B cell (primary cell): ENCODE data around the gene DCTN3. TPM values are rescaled to one million over a fixed set of nuclear protein-coding genes. Genes with fewer than 3 reads are reported as not detected.

Experiments
- ATAC-seq: fragments of 200-7000 bp; cut with Tn5 transposase; one replicate; pipeline ENCODE4 v1.10.0; 2021; ENCODE audit warnings: low read depth, mild to moderate bottlenecking, moderate number of reproducible peaks, moderate library complexity
- CTCF ChIA-PET: fragments of 350-600 bp; sonication (Branson Sonifier 250); formaldehyde crosslinking; loops from one replicate; lab custom pipeline; 2021; ENCODE audit warnings: antibody characterized with exemption, inconsistent platforms; lab: Charles Lee
- POLR2A ChIA-PET: fragments of 350-600 bp; sonication (Branson Sonifier 250); formaldehyde crosslinking; loops from one replicate; lab custom pipeline; 2021; ENCODE audit warnings: antibody characterized with exemption; lab: Charles Lee
- DNase-seq: peaks from one replicate; pipeline ENCODE4 v3.0.0; 2013
- H2AFZ ChIP-seq: 2 replicates; pipeline ENCODE4 v1.6.1; 2012; ENCODE audit warnings: mild to moderate bottlenecking, low read depth, low read length; ENCODE audit not compliant: insufficient read depth, poor library complexity, severe bottlenecking
- H3K27ac ChIP-seq, 2 donors: 1 replicate in 1 of 2; 2 replicates in 1 of 2; pipeline ENCODE4 v1.5.1; 2012 to 2013; ENCODE audit warnings: low read length in 2 of 2, mild to moderate bottlenecking in 2 of 2, moderate library complexity in 1 of 2
- H3K27me3 ChIP-seq, 4 experiments: fragments of 200-600 bp in 1 of 4; sonication (generic) in 1 of 4; replicated peaks in 1 of 4; 1 replicate in 2 of 4; 2 replicates in 2 of 4; pipeline versions ENCODE4 v1.6.1 to v1.7.0; 2013 to 2016; ENCODE audit warnings: low read length in 3 of 4, mild to moderate bottlenecking in 2 of 4, mixed read lengths in 1 of 4, moderate library complexity in 1 of 4; ENCODE audit not compliant: insufficient read depth in 4 of 4, control insufficient read depth in 3 of 4; ENCODE audit errors: control extremely low read depth in 1 of 4
- H3K36me3 ChIP-seq, 2 experiments: replicated peaks in 1 of 2; 1 replicate in 1 of 2; 2 replicates in 1 of 2; pipeline versions ENCODE4 v1.6.1 to v1.7.1; 2013; ENCODE audit warnings: low read length in 1 of 2; ENCODE audit not compliant: insufficient read depth in 2 of 2, control insufficient read depth in 1 of 2; ENCODE audit errors: control extremely low read depth in 1 of 2, extremely low read depth in 1 of 2
- H3K4me1 ChIP-seq, 2 donors: fragments of 200-600 bp in 1 of 2; sonication (generic) in 1 of 2; 1 replicate in 1 of 2; 2 replicates in 1 of 2; pipeline versions ENCODE4 v1.5.1 to v1.6.1; 2013 to 2017; ENCODE audit warnings: low read length in 2 of 2; ENCODE audit not compliant: control insufficient read depth in 2 of 2, insufficient read depth in 2 of 2
- H3K4me2 ChIP-seq: replicated peaks from 2 replicates; pipeline ENCODE3; 2012; ENCODE audit warnings: mild to moderate bottlenecking, low read depth, low read length; ENCODE audit not compliant: poor library complexity, severe bottlenecking
- H3K4me3 ChIP-seq, 5 experiments: fragments of 200-600 bp in 1 of 5; sonication (generic) in 1 of 5; 1 replicate in 3 of 5; 2 replicates in 2 of 5; pipeline versions ENCODE4 v1.5.1 to v1.7.0; 2011 to 2016; ENCODE audit warnings: low read length in 4 of 5, mild to moderate bottlenecking in 4 of 5, low read depth in 2 of 5, control low read depth in 1 of 5, moderate library complexity in 1 of 5; ENCODE audit not compliant: insufficient read depth in 1 of 5; ENCODE audit errors: control extremely low read depth in 1 of 5, extremely low read depth in 1 of 5
- H3K79me2 ChIP-seq: fragments of 200-600 bp; sonication (generic); one replicate; pipeline ENCODE4 v1.6.0; 2016; ENCODE audit warnings: low read length; ENCODE audit not compliant: control insufficient read depth, insufficient read depth
- H3K9ac ChIP-seq: fragments of 200-600 bp; sonication (generic); 2 replicates; pipeline ENCODE4 v1.6.1; 2017; ENCODE audit warnings: mild to moderate bottlenecking, low read length, moderate library complexity
- H3K9me3 ChIP-seq, 3 donors: one replicate each; pipeline versions ENCODE4 v1.6.1 to v1.7.1; 2013; ENCODE audit warnings: low read length in 2 of 3; ENCODE audit not compliant: control insufficient read depth in 2 of 3, insufficient read depth in 1 of 3; ENCODE audit errors: control extremely low read depth in 1 of 3
- H4K20me1 ChIP-seq: 2 replicates; pipeline ENCODE4 v1.6.0; 2012; ENCODE audit warnings: mild to moderate bottlenecking, low read length; ENCODE audit not compliant: insufficient read depth, control insufficient read depth, poor library complexity, severe bottlenecking
- H3K27ac Mint-ChIP-seq: one replicate; pipeline ENCODE4 v1.8.0; 2021; ENCODE audit warnings: mixed read lengths
- H3K27me3 Mint-ChIP-seq: one replicate; pipeline ENCODE4 v1.8.0; 2021; ENCODE audit warnings: mixed read lengths
- H3K4me1 Mint-ChIP-seq: one replicate; pipeline ENCODE4 v1.8.0; 2021; ENCODE audit warnings: mixed read lengths
- H3K4me3 Mint-ChIP-seq: one replicate; pipeline ENCODE4 v1.8.0; 2021; ENCODE audit warnings: mixed read lengths
- H3K9me3 Mint-ChIP-seq: one replicate; pipeline ENCODE4 v1.8.0; 2022; ENCODE audit warnings: mixed read lengths; ENCODE audit not compliant: insufficient read depth
- EZH2 ChIP-seq: IDR thresholded peaks from 2 replicates; pipeline ENCODE4 v1.6.1; 2012; ENCODE audit warnings: borderline replicate concordance, low read depth, mild to moderate bottlenecking, moderate library complexity, low read length; ENCODE audit not compliant: insufficient read depth, poor library complexity, severe bottlenecking
- WGBS: methylation state at CpG from one replicate; pipeline ENCODE4 v1.1.5; 2013; ENCODE audit warnings: missing lambda C conversion rate; ENCODE audit not compliant: insufficient coverage; 5-methylcytosine and 5-hydroxymethylcytosine counted together
- intact Hi-C: fragments of 100-400 bp; cut with micrococcal nuclease; formaldehyde crosslinking; loops from one replicate; pipeline ENCODE4 v1.10.0; 2022
- polyA plus RNA-seq: library from polyadenylated mRNA; depleted of rRNA; stranded (reverse); fragments of >200 nt; gene quantifications from 2 replicates; pipeline ENCODE4 v1.2.3, GENCODE V29; 2012
- total RNA-seq, 2 donors: library from RNA; stranded (reverse); fragments of 120-200 nt in 1 of 2; gene quantifications; 1 replicate in 1 of 2; 2 replicates in 1 of 2; pipeline versions ENCODE4 v1.2.3 to v1.2.4, GENCODE V29; 2013 to 2022
- TF ChIP-seq, protein P1 (sequence below): fragments of 200-600 bp; IDR thresholded peaks from one replicate; pipeline ENCODE4 v1.8.0; 2022; ENCODE audit warnings: antibody characterized with exemption, mild to moderate bottlenecking

The DCTN3 gene
- total and polyA plus RNA-seq, 2 donors (not counting 1 experiment from before 2014, with no cell fraction given), result 48.2 to 75.0 TPM

DNA sequence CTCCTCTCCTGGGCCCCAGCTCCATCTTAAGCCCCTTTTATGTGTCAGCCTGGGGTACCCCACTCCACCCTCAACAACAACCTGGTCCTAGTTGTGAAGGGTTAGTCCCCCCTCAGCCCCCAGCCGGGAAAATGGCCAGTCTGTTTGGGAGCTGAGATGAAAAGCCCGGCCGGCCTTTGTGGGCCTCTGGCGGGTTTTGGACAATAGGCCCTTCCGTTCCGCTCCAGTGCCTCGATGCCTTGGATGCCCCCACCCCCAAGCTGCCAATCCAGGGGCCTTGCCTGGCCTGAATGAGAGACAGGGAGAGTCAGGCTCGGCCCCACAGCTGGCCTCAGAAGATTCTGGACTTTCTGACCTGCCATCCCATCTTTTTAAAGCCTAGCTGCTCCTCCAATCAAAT lies 39.9 kb downstream of the DCTN3 start:
- ChIA-PET POLR2A (no interaction called here), CTCF (interaction anchor here (0.8 to 1.8 kb wide), 3 partner anchors 11 to 80 kb away, joined by 3 to 5 read pairs (median 4); no protein-coding TSS in a partner anchor)
- Mint-ChIP-seq H3K9me3 (no peaks in the 10 kb centered on the region), H3K4me1 (peaks cover 13% of the 10 kb centered on the region), H3K4me3 (no peak overlapping the region), H3K27ac (no peak overlapping the region), H3K27me3 (peaks cover 81% of the 10 kb centered on the region)
- Histone ChIP-seq H3K4me1 (peaks cover 8 to 15% of the 10 kb centered on the region in 2 donors), H3K9ac (no peak overlapping the region), H3K4me2 (no peak overlapping the region), H3K27me3 (peaks cover 0 to 85% (median 33%) of the 10 kb centered on the region in 4 experiments), H2AFZ (no peak overlapping the region), H4K20me1 (no peaks in the 10 kb centered on the region), H3K79me2 (no peaks in the 10 kb centered on the region), H3K27ac (no peak overlapping the region), H3K36me3 (no peaks in the 10 kb centered on the region), H3K9me3 (peaks cover 0 to 12% (median 0%) of the 10 kb centered on the region in 3 donors), H3K4me3 (no peak overlapping the region)
- intact Hi-C loops, result no loop called here
- DNase-seq (no peak), ATAC-seq (no peak)
- WGBS, result 66% methylated on average over 7 of the region's 8 CpGs
- no peak for TF ChIP-seq EZH2

DNA sequence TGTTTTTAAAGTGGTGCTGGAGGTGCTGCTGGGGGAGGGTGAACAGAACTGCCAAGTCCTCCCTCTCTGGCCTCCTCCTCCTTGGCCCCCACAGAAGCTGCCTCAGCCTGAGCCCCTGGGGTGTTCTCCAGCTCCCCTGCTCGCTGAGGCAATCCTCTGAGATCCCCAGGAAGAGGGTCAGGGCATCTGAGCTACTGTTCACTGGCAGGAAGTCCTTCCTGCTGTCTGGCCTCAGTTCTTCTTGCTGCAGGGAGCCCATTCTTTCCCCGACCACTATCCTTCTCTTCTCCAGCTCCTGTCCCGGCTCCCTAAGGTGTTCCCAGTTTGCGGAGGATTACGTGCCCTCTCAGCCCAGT lies 40.5 kb downstream of the DCTN3 start:
- Histone ChIP-seq H3K9ac (no peak overlapping the region), H3K4me3 (no peak overlapping the region), H3K4me2 (no peak overlapping the region), H2AFZ (no peak overlapping the region), H3K36me3 (no peaks in the 10 kb centered on the region), H3K4me1 (peaks cover 7 to 15% of the 10 kb centered on the region in 2 donors), H3K79me2 (no peaks in the 10 kb centered on the region), H4K20me1 (no peaks in the 10 kb centered on the region), H3K9me3 (peaks cover 0 to 12% (median 0%) of the 10 kb centered on the region in 3 donors), H3K27me3 (peaks cover 0 to 85% (median 34%) of the 10 kb centered on the region in 4 experiments), H3K27ac (no peak overlapping the region)
- H3K4me3 Mint-ChIP-seq, result no peak overlapping the region
- no peak overlapping the region for H3K27ac Mint-ChIP-seq
- WGBS, result 80% methylated on average over 5 of the region's 5 CpGs
- no peak for ATAC-seq
- H3K9me3 Mint-ChIP-seq, result no peaks in the 10 kb centered on the region
- peaks cover 81% of the 10 kb centered on the region for H3K27me3 Mint-ChIP-seq
- DNase-seq, result no peak
- peaks cover 12% of the 10 kb centered on the region for H3K4me1 Mint-ChIP-seq
- TF ChIP-seq, protein P1, sequence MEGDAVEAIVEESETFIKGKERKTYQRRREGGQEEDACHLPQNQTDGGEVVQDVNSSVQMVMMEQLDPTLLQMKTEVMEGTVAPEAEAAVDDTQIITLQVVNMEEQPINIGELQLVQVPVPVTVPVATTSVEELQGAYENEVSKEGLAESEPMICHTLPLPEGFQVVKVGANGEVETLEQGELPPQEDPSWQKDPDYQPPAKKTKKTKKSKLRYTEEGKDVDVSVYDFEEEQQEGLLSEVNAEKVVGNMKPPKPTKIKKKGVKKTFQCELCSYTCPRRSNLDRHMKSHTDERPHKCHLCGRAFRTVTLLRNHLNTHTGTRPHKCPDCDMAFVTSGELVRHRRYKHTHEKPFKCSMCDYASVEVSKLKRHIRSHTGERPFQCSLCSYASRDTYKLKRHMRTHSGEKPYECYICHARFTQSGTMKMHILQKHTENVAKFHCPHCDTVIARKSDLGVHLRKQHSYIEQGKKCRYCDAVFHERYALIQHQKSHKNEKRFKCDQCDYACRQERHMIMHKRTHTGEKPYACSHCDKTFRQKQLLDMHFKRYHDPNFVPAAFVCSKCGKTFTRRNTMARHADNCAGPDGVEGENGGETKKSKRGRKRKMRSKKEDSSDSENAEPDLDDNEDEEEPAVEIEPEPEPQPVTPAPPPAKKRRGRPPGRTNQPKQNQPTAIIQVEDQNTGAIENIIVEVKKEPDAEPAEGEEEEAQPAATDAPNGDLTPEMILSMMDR, result no peak
- no peak for TF ChIP-seq EZH2
- intact Hi-C loops, result no loop called here
- ChIA-PET CTCF (interaction anchor here (0.8 to 1.8 kb wide), 3 partner anchors 12 to 80 kb away, joined by 3 to 5 read pairs (median 4); no protein-coding TSS in a partner anchor), POLR2A (no interaction called here)
